ENCODE measurements around the gene LCOR. TPM values are rescaled to one million over a fixed set of nuclear protein-coding genes. Genes with fewer than 3 reads are reported as not detected.
A peak's percentile ranks its signal among the peaks of the same experiment; 100 is the strongest.

LCOR gene
- total RNA-seq, 1 donor from 2014 or later: 68.2 TPM

DNA sequence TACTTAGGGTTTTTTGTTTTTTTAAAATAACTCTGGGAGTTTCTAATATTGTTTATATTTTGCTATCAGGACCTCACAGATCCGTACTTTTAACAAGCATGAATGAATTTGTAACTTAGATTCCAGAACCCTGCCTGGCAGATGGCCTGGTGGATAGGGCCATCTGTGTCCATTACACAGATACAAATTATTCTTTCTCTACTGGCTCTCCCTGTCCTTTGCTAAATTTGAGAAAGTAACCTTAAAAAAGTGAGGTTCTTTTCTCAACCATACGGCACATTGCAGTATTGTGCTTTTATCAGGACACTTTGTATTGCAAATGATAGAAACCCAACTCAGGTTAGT, 26.6 kb downstream of the LCOR start:
- Mint-ChIP-seq H3K36me3 (peaks cover 17% of the 10 kb centered on the region), H3K4me1 (peaks cover 9% of the 10 kb centered on the region), H3K27me3 (ENCODE audit: low read depth) (no peaks in the 10 kb centered on the region), H3K4me3 (no peak overlapping the region), H3K9me3 (no peaks in the 10 kb centered on the region), H3K27ac (no peak overlapping the region)
- no peak for DNase-seq (ENCODE audit: low spot score in 2 of 2, unreplicated experiment in 2 of 2)
- TF ChIP-seq, protein P1, sequence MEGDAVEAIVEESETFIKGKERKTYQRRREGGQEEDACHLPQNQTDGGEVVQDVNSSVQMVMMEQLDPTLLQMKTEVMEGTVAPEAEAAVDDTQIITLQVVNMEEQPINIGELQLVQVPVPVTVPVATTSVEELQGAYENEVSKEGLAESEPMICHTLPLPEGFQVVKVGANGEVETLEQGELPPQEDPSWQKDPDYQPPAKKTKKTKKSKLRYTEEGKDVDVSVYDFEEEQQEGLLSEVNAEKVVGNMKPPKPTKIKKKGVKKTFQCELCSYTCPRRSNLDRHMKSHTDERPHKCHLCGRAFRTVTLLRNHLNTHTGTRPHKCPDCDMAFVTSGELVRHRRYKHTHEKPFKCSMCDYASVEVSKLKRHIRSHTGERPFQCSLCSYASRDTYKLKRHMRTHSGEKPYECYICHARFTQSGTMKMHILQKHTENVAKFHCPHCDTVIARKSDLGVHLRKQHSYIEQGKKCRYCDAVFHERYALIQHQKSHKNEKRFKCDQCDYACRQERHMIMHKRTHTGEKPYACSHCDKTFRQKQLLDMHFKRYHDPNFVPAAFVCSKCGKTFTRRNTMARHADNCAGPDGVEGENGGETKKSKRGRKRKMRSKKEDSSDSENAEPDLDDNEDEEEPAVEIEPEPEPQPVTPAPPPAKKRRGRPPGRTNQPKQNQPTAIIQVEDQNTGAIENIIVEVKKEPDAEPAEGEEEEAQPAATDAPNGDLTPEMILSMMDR (IDR thresholded peaks at IDR 0.05; ENCODE audit: unreplicated experiment): no peak

DNA sequence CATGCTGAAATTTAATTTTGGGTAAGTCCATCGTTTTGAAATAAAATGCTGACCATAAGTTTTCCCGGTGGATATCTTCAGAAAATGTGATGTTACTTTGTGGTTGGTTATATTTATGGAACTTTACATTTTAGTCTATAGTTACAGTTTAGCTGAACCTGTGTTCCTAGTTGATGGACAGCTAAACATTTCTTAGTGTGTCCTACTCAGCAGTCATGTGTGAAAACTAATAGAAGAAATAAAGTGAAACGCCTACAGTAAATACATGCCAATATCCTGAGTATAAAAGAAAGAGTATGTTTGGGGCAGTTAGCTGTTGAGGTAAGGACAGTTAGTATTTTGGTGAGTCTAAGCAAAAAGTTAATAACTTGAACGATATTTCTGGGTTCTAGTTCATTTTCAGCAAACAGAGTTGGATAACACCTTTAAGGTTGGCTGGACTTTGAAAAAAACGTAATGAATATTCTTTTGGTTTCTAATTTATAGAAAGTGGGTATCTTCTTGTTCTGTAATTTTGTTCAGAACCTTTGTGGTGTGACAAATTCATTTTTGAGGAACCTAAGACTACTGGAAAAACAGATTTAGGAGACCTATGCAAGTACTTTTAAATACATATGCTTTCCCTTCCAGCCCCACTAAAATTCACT, 28.7 kb downstream of the LCOR start:
- DNase-seq (ENCODE audit: low spot score in 2 of 2, unreplicated experiment in 2 of 2): no peak
- TF ChIP-seq, protein P1 (IDR thresholded peaks at IDR 0.05; ENCODE audit: unreplicated experiment): no peak
- no peaks in the 10 kb centered on the region for H3K27me3 Mint-ChIP-seq (ENCODE audit: low read depth)
- H3K9me3 Mint-ChIP-seq: no peaks in the 10 kb centered on the region
- peaks cover 16% of the 10 kb centered on the region for H3K4me1 Mint-ChIP-seq
- peaks cover 10% of the 10 kb centered on the region for H3K36me3 Mint-ChIP-seq
- no peak overlapping the region for H3K27ac Mint-ChIP-seq
- H3K4me3 Mint-ChIP-seq: no peak overlapping the region

DNA sequence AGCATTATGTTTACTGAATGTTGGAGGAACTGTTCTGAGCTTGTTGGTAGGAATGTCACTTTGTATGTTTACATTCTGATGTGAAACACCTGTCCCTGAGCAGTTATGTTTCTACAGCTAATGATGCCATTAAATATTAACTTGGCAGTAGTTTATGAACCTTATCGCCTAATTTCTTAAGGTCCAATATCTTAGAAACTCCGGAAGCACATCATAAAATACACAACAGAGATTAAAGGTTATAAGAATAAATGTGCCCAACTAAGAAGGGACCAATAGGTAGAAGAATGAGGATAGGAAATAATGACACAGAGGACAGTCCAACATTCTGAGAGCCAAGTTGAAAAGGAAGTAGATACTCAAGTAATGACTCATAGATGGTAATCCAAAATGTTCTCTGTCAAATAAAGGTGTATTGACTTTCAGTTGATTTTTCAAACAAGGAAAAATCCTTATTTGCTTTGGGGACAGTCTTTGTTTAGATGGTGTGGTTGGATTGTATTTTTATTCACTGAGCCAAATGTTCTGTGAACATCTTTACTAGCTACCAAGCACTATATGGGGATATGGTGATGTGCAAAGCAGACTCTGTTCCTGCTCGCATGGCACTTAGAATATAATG, 31.9 kb downstream of the LCOR start:
- H3K27ac Mint-ChIP-seq: peak overlapping the region; percentile 58

DNA sequence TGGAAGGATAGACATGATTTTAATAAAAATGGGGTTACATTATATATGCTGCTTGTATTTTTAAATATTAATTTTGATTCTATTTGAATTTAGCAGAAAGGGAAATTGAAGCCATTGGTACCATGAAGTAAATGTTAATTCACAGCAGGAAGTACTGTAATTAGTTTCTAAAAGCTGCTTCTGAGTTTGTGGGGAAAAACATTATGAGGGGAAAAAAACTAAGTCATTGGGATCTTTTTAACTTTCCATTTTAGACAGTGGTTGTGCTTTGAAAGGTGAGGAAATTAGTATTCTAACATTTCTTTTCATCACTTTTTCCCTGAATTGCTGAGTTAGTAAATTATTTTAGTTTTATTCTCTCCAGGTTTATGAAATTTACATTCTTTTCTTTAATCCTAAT, 41.0 kb downstream of the LCOR start:
- Mint-ChIP-seq H3K27ac (no peak overlapping the region), H3K4me3 (no peak overlapping the region), H3K4me1 (peaks cover 7% of the 10 kb centered on the region), H3K36me3 (peaks cover 4% of the 10 kb centered on the region), H3K27me3 (ENCODE audit: low read depth) (no peaks in the 10 kb centered on the region), H3K9me3 (no peaks in the 10 kb centered on the region)
- DNase-seq (ENCODE audit: low spot score in 2 of 2, unreplicated experiment in 2 of 2): no peak
- TF ChIP-seq, protein P1 (IDR thresholded peaks at IDR 0.05; ENCODE audit: unreplicated experiment): no peak

More for the DNA sequence above, 31.9 kb downstream of the LCOR start:
- Mint-ChIP-seq H3K9me3 (no peaks in the 10 kb centered on the region), H3K36me3 (peaks cover 10% of the 10 kb centered on the region), H3K4me1 (peaks cover 9% of the 10 kb centered on the region), H3K4me3 (no peak overlapping the region), H3K27me3 (ENCODE audit: low read depth) (no peaks in the 10 kb centered on the region)
- TF ChIP-seq, protein P1 (IDR thresholded peaks at IDR 0.05; ENCODE audit: unreplicated experiment): no peak
- no peak for DNase-seq (ENCODE audit: low spot score in 2 of 2, unreplicated experiment in 2 of 2)

DNA sequence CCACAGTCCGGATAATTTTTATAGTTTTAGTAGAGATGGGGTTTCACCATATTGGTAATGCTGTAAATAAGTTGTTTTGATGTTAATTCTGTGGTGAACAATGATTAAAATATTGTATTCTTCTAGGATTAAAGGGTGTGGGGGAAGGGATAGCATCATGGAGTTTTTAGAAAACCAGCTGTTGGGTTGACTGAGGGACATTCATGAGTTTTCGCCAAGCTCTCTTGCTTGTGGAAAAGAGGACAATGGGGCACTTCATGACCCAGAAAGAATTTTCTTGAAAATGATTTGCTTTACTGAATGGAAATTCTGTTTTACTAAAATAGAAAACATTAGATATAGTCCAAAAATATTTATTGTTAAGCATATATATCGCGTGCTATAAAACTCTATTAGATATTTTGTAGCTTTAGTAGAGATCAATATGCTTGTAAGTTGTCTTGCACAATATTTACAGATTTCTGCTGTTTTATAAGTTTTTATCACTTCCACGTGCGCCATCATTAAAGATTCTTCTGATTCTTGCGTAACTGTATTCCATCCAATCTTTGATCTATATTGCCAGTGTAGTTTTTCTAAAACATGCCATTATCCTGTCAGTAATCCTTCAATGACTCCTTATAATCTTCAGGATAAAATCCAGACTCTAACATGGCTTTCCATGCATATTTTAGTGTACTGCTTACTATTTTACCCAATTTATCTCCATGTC, 41.8 kb downstream of the LCOR start:
- Mint-ChIP-seq H3K4me3 (no peak overlapping the region), H3K4me1 (peaks cover 10% of the 10 kb centered on the region), H3K9me3 (no peaks in the 10 kb centered on the region), H3K36me3 (peaks cover 4% of the 10 kb centered on the region), H3K27ac (no peak overlapping the region), H3K27me3 (ENCODE audit: low read depth) (no peaks in the 10 kb centered on the region)
- TF ChIP-seq, protein P1 (IDR thresholded peaks at IDR 0.05; ENCODE audit: unreplicated experiment): no peak
- DNase-seq (ENCODE audit: low spot score in 2 of 2, unreplicated experiment in 2 of 2): no peak
